Midbrain (tissue), 1 donor: Measurements from ENCODE around the gene DDIT4.
"Not testable (repeated sequence)": the region's sequence is repeated elsewhere in the genome, so short reads cannot be mapped to it uniquely, and the experiment has no call there.

Experiments used
- DNase-seq: peaks from one replicate; lab custom pipeline; 2025; lab: John Stamatoyannopoulos, UW

Gene DDIT4

GRCh38 chr10:72267819-72268399, 5.8 kb upstream of the DDIT4 start:
- no peak for DNase-seq

- DNase-seq, result not testable (repeated sequence)
Observed at GRCh38 chr10:72268475-72269200, 5.1 kb upstream of the DDIT4 start.

- no peak for DNase-seq
Observed at GRCh38 chr10:72270607-72271281, 3.0 kb upstream of the DDIT4 start.

GRCh38 chr10:72272689-72273409, 875 bp upstream of the DDIT4 start:
- DNase-seq, result peak; percentile 91

GRCh38 chr10:72274213-72274729, 547 bp downstream of the DDIT4 start:
- DNase-seq, result peak; percentile 72

GRCh38 chr10:72274730-72275350, 1.1 kb downstream of the DDIT4 start:
- DNase-seq, result peak; percentile 77

- peak; percentile 82 for DNase-seq
Observed at GRCh38 chr10:72275351-72276012, 1.8 kb downstream of the DDIT4 start.

- DNase-seq, result peak; percentile 66
Observed at GRCh38 chr10:72276013-72276387, 2.3 kb downstream of the DDIT4 start.

- DNase-seq, result peak; percentile 30
Observed at GRCh38 chr10:72276421-72277339, 3.0 kb downstream of the DDIT4 start.

GRCh38 chr10:72277340-72277995, 3.7 kb downstream of the DDIT4 start:
- DNase-seq, result no peak

- DNase-seq, result no peak
Observed at GRCh38 chr10:72277996-72278667, 4.4 kb downstream of the DDIT4 start.

- no peak for DNase-seq
Observed at GRCh38 chr10:72278668-72279393, 5.1 kb downstream of the DDIT4 start.

- not testable (repeated sequence) for DNase-seq
Observed at GRCh38 chr10:72279587-72279986, 5.9 kb downstream of the DDIT4 start.

- DNase-seq, result no peak
Observed at GRCh38 chr10:72283131-72283530, 9.4 kb downstream of the DDIT4 start.

GRCh38 chr10:72285972-72286521, 12.3 kb downstream of the DDIT4 start:
- DNase-seq, result peak; percentile 31

GRCh38 chr10:72291019-72291532, 17.4 kb downstream of the DDIT4 start:
- DNase-seq, result no peak

GRCh38 chr10:72292223-72292691, 18.5 kb downstream of the DDIT4 start:
- no peak for DNase-seq
